ENCODE data around the gene POGLUT2.
A peak's percentile ranks its signal among the peaks of the same experiment; 100 is the strongest.
"Not testable (repeated sequence)": the region's sequence is repeated elsewhere in the genome, so short reads cannot be mapped to it uniquely, and the experiment has no call there.

The POGLUT2 gene

DNA sequence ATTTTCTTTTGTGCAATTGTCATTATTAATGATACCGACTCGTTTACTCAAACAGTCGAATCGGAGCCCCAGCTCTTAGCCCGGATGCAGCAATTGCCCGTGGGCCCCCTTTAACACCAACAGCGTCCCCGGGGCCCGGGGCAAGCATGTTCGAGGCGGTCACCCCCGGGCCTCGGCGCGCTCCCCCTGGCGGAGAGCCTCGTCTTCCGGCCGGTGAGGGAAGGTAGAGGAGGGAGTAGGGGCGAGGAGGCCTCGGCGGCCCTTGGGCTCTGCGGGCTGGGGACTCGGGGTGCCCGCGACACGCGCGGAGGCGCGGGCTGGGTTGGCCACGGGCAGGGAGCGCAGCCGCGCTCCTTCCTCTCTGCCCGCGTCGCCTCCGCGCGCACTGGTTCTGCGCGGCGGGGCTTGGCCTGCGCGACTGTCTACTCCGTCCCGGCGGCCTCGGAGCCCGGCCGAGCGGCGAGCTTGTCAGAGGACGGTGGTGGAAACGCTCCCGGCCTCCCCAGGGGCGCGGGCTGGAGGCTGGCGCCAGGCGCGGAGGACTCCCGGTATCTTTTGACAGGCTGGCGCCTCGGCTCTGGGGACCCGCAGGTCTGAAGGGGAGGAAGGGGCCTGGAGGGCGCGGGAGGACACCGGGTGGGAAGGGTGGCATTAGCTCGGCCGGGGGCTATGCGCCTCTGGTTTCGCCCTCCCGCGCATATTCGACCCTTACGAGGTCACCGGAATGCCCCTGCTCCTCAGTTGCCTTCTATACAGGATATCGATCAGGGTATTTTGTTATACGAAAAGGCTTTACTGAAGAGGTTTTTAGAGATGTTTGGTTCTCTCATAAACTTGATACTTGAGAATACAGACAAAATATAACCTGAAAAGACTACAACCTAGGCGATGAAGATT lies 1.6 kb upstream of the POGLUT2 start:
- peaks cover 18% of the 10 kb centered on the region for H3K27me3 ChIP-seq (ENCODE audit: control insufficient read depth, insufficient read depth, low read length)
- H3K36me3 ChIP-seq (ENCODE audit: control insufficient read depth, insufficient read depth, low read length), result no peaks in the 10 kb centered on the region
- no peaks in the 10 kb centered on the region for H3K9me3 ChIP-seq (ENCODE audit: control insufficient read depth, insufficient read depth, low read length)
- H3K9ac ChIP-seq (ENCODE audit: low read depth, low read length), result peak overlapping the region; percentile 41
- H3K4me1 ChIP-seq (ENCODE audit: control insufficient read depth, insufficient read depth, low read length), result no peaks in the 10 kb centered on the region
- peak overlapping the region; percentile 85 for H3K4me3 ChIP-seq (ENCODE audit: low read depth, low read length)

DNA sequence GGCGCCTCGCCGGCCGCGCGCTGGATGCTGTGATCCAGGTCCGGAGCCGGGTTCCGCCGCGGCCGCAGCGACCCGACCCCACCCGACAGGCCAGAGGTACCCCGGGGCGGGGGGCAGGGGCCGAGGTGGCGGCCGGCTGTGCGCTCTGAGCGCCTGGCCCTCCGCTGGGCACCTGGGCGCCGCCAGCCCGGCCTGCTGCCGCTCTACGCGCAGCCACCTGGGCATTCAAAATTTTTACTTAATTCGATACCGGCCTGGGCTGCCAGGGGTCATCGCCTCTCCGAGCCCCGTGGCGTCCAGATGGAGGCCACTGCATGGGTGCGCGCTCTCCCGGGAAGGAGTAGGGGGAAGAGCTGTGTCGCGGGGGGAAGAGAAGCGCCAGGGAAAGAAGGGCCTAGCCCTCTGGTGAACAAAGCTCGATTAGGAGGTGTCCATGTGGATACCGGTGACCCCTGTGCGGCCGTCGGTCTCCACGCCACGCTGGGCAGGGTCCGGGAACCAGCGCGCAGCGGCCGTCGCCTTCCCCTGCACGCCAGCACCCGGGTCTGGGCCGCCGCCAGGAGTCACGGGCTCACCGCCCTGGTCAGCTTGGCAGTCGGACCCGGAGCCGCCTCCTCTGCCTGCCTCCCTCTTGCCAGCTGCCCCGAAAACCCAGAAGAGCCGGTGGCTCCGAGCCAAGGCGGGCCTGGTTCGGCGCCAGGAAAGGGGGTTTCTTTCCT lies 809 bp upstream of the POGLUT2 start:
- peak overlapping the region; percentile 85 for H3K4me3 ChIP-seq (ENCODE audit: low read depth, low read length)
- H3K36me3 ChIP-seq (ENCODE audit: control insufficient read depth, insufficient read depth, low read length), result no peaks in the 10 kb centered on the region
- H3K27me3 ChIP-seq (ENCODE audit: control insufficient read depth, insufficient read depth, low read length), result peaks cover 18% of the 10 kb centered on the region
- H3K9me3 ChIP-seq (ENCODE audit: control insufficient read depth, insufficient read depth, low read length), result no peaks in the 10 kb centered on the region
- no peak overlapping the region for H3K9ac ChIP-seq (ENCODE audit: low read depth, low read length)
- peaks cover under 1% of the 10 kb centered on the region for H3K4me1 ChIP-seq (ENCODE audit: control insufficient read depth, insufficient read depth, low read length)

DNA sequence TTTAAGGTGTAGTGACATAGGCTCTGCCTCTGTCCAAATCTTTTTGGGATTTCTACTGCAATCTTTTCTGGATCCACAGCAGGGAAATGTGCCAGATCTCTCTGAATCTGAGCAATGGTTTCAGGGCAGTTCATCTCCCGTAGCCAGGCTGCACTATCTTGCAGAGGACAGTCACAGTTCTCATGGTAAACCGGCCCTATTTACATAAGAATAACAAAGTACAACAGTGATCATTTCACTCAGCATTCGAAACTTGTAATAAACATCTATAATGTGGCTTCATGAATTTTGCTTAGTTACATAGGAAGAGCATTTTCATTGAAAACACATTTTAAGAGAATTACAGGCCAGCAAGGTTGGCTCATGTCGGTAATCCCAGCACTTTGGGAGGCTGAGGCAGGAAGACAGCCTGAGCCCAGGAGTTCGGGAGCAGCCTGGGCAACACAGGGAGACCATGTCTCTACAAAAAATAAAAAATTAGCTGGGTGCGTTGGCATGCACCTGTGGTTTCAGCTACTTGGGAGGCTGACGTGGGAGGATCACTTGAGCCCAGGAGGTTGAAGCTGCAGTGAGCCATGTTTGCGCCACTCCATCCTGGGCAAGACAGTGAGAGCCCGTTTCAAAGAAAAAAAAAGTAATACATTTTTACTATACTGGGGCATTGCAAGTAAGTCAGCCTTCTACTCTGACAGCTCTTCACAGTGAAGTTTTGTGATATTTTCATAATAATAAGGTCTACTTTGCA lies 5.0 kb downstream of the POGLUT2 start:
- no peaks in the 10 kb centered on the region for H3K36me3 ChIP-seq (ENCODE audit: control insufficient read depth, insufficient read depth, low read length)
- no peak overlapping the region for H3K4me3 ChIP-seq (ENCODE audit: low read depth, low read length)
- no peaks in the 10 kb centered on the region for H3K9me3 ChIP-seq (ENCODE audit: control insufficient read depth, insufficient read depth, low read length)
- H3K27me3 ChIP-seq (ENCODE audit: control insufficient read depth, insufficient read depth, low read length), result peaks cover 9% of the 10 kb centered on the region
- no peak overlapping the region for H3K9ac ChIP-seq (ENCODE audit: low read depth, low read length)
- H3K4me1 ChIP-seq (ENCODE audit: control insufficient read depth, insufficient read depth, low read length), result peaks cover 8% of the 10 kb centered on the region

DNA sequence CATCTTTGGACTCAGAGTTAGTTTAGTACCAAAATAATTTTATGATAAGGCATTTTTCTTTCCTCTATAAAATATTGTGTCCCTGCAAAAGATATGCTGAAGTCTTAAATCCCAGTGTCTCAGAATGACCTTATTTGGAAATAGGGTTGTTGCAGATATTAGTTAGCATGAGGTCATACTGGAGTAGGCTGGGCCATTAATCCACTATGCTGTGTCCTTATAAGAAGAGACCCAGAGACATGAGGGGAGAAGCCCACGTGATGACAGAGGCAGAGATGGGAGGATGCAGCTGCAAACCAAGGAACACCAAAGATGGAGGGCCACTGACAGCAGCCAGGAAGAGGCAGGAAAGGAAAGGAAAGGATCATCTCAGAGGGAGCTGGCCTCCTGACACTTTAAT lies 6.4 kb downstream of the POGLUT2 start:
- H3K4me1 ChIP-seq (ENCODE audit: control insufficient read depth, insufficient read depth, low read length), result peaks cover 8% of the 10 kb centered on the region
- no peaks in the 10 kb centered on the region for H3K27me3 ChIP-seq (ENCODE audit: control insufficient read depth, insufficient read depth, low read length)
- no peaks in the 10 kb centered on the region for H3K36me3 ChIP-seq (ENCODE audit: control insufficient read depth, insufficient read depth, low read length)
- no peaks in the 10 kb centered on the region for H3K9me3 ChIP-seq (ENCODE audit: control insufficient read depth, insufficient read depth, low read length)
- H3K4me3 ChIP-seq (ENCODE audit: low read depth, low read length), result no peak overlapping the region
- H3K9ac ChIP-seq (ENCODE audit: low read depth, low read length), result no peak overlapping the region

DNA sequence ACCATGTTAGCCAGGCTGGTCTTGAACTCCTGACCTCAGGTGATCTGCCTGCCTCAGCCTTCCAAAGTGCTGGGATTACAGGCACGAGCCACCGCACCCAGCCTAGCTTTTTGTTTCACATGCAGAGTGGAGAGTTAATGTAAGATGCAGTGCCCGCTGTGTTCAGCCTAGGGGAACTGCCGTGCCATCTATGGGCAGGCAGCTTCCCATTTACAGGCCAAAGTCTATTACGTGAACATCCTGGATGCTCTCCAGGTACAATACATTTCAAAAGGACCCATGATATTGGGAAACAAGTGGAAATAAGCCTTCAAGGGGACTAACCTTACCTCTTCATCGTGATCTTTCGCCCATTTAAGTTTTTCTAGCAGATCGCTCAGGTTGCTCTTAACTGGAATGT lies 10.1 kb downstream of the POGLUT2 start:
- Histone ChIP-seq H3K27me3 (ENCODE audit: control insufficient read depth, insufficient read depth, low read length) (no peaks in the 10 kb centered on the region), H3K9ac (ENCODE audit: low read depth, low read length) (no peak overlapping the region), H3K4me1 (ENCODE audit: control insufficient read depth, insufficient read depth, low read length) (peaks cover 6% of the 10 kb centered on the region), H3K36me3 (ENCODE audit: control insufficient read depth, insufficient read depth, low read length) (no peaks in the 10 kb centered on the region), H3K4me3 (ENCODE audit: low read depth, low read length) (no peak overlapping the region), H3K9me3 (ENCODE audit: control insufficient read depth, insufficient read depth, low read length) (no peaks in the 10 kb centered on the region)

DNA sequence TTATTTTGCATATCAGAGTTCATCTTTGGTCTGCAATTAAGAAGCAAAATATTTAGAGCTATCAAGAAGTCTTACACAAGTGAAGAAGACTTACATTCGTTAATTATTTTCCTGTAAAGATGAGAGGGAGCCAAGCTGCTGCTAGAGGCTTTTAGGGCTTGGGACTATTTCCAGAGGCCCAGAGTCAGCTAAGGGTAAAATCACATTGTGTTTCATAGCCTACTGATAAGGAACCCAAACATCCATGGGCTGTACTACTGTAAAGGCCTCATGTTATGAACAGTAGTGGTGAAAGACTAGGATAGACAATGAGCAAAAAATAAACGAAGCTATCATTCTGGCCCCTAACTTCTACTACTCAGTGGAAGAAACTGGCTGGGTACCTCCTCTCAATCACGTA lies 14.3 kb downstream of the POGLUT2 start:
- peaks cover 6% of the 10 kb centered on the region for H3K9me3 ChIP-seq (ENCODE audit: control insufficient read depth, insufficient read depth, low read length)
- peaks cover 6% of the 10 kb centered on the region for H3K36me3 ChIP-seq (ENCODE audit: control insufficient read depth, insufficient read depth, low read length)
- no peak overlapping the region for H3K4me3 ChIP-seq (ENCODE audit: low read depth, low read length)
- no peaks in the 10 kb centered on the region for H3K4me1 ChIP-seq (ENCODE audit: control insufficient read depth, insufficient read depth, low read length)
- H3K27me3 ChIP-seq (ENCODE audit: control insufficient read depth, insufficient read depth, low read length), result no peaks in the 10 kb centered on the region
- H3K9ac ChIP-seq (ENCODE audit: low read depth, low read length), result no peak overlapping the region

DNA sequence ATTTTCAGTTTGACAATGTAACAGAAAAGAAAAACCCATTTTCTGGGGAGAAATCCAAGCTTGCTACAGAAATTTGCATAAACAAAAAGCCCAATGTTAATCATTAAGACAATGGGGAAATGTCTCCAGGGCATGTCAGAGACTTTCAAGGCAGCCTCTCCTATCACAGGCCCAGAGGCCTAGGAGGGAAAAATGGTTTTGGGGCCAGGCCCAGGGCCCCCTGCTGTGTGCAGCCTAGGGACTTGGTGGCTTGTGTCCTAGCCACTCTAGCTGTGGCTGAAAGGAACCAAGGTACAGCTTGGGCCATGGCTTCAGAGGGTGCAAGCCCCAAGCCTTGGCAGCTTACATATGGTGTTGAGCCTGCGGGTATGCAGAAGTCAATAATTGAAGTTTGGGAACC lies 17.2 kb downstream of the POGLUT2 start:
- Histone ChIP-seq H3K36me3 (ENCODE audit: control insufficient read depth, insufficient read depth, low read length) (peaks cover 6% of the 10 kb centered on the region), H3K9ac (ENCODE audit: low read depth, low read length) (no peak overlapping the region), H3K9me3 (ENCODE audit: control insufficient read depth, insufficient read depth, low read length) (peaks cover 6% of the 10 kb centered on the region), H3K27me3 (ENCODE audit: control insufficient read depth, insufficient read depth, low read length) (no peaks in the 10 kb centered on the region), H3K4me1 (ENCODE audit: control insufficient read depth, insufficient read depth, low read length) (no peaks in the 10 kb centered on the region), H3K4me3 (ENCODE audit: low read depth, low read length) (no peak overlapping the region)

DNA sequence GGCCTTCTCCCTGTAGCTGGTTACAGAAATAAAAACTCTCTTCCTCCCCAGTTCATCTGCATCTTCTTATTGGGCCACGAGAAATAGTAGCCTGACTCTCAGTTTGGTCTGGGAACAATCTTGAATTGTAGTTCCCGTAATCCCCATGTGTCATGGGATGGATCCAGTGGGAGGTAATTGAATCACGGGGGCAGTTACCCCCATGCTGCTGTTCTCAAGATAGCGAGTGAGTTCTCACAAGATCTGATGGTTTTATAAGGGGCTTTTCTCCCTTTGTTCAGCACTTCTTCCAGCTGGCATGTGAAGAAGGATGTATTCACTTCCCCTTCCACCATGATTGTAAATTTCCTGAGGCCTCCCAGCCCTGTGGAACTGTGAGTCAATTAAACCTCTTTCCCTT lies 18.1 kb downstream of the POGLUT2 start:
- H3K36me3 ChIP-seq (ENCODE audit: control insufficient read depth, insufficient read depth, low read length); H3K9me3 ChIP-seq (ENCODE audit: control insufficient read depth, insufficient read depth, low read length); H3K9ac ChIP-seq (ENCODE audit: low read depth, low read length); H3K4me3 ChIP-seq (ENCODE audit: low read depth, low read length); H3K27me3 ChIP-seq (ENCODE audit: control insufficient read depth, insufficient read depth, low read length); H3K4me1 ChIP-seq (ENCODE audit: control insufficient read depth, insufficient read depth, low read length): not testable (repeated sequence)

DNA sequence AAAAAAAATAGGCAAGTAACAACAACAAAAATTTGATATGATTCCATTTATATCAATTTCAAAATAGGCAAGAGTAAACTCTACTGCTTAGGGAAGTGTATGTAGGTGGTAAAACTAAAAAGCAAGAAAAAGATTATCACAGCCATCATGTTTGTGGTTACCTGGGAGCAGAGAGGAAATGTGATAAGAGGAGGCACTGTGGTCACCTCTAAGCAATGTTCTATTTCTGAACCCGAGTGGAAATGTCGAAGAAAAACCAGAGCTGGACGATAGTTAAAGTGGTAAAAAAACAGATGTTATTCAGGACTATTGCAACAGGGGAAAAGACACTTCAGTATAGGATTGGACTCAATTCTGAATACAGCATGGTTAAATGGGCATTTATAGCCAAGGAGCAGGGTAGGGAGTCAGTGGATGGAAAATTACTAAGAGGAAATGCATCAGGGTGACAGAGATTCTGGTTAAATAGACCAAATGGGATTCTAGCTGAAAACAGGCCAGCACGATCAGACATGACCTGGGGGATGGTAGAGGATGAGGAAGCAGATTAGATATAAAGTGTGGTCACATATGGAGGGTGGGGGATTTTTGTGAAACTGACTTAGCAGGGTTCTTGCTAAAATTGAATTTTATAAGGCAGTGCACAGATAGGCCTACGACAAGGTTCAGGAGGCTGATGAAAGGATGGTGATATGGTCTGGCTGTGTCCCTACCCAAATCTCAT lies 19.2 kb downstream of the POGLUT2 start:
- Histone ChIP-seq H3K36me3 (ENCODE audit: control insufficient read depth, insufficient read depth, low read length) (peaks cover 6% of the 10 kb centered on the region), H3K4me1 (ENCODE audit: control insufficient read depth, insufficient read depth, low read length) (no peaks in the 10 kb centered on the region), H3K9ac (ENCODE audit: low read depth, low read length) (no peak overlapping the region), H3K9me3 (ENCODE audit: control insufficient read depth, insufficient read depth, low read length) (peaks cover 6% of the 10 kb centered on the region), H3K4me3 (ENCODE audit: low read depth, low read length) (no peak overlapping the region), H3K27me3 (ENCODE audit: control insufficient read depth, insufficient read depth, low read length) (no peaks in the 10 kb centered on the region)

DNA sequence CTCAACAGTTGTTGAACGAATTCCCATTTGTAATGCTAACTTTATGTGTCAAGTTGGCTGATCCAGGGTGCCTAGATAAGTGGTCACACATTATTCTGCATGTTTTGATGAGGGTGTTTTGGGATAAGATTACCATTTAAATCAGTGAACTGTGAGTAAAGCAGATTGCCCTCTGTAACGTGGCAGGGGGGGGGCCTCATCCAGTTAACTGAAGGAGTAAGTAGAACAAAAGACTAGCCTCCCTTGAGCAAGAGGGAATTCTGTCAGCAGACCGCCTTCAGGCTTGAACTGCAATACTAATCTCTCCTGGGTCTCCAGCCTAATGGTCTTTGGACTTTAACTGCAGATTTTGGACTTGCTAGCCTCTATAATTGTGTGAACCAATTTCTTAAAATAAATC lies 21.0 kb downstream of the POGLUT2 start:
- peaks cover under 1% of the 10 kb centered on the region for H3K27me3 ChIP-seq (ENCODE audit: control insufficient read depth, insufficient read depth, low read length)
- no peak overlapping the region for H3K9ac ChIP-seq (ENCODE audit: low read depth, low read length)
- no peak overlapping the region for H3K4me3 ChIP-seq (ENCODE audit: low read depth, low read length)
- no peaks in the 10 kb centered on the region for H3K4me1 ChIP-seq (ENCODE audit: control insufficient read depth, insufficient read depth, low read length)
- peaks cover 6% of the 10 kb centered on the region for H3K9me3 ChIP-seq (ENCODE audit: control insufficient read depth, insufficient read depth, low read length)
- H3K36me3 ChIP-seq (ENCODE audit: control insufficient read depth, insufficient read depth, low read length), result peaks cover 6% of the 10 kb centered on the region

DNA sequence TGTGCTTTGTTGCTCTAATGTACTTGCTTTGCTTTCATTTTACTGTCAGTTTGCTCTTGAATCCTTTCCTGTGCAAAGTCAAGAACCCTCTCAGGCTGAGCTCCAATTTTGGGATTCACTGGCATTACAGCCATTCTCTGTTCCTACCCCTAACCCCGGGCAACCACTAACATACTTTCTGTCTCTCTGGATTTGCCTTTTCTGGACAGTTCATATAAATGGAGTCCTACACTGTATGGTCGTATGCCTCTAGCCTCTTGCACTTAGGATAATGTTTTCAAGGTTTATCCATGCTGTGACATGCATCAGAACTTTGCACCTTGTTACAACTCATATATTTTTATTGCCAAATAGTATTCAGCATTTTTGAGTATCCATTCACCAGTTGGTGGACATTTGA lies 22.5 kb downstream of the POGLUT2 start:
- no peaks in the 10 kb centered on the region for H3K4me1 ChIP-seq (ENCODE audit: control insufficient read depth, insufficient read depth, low read length)

More for the DNA sequence above, 22.5 kb downstream of the POGLUT2 start:
- H3K9me3 ChIP-seq (ENCODE audit: control insufficient read depth, insufficient read depth, low read length), result no peaks in the 10 kb centered on the region
- no peaks in the 10 kb centered on the region for H3K36me3 ChIP-seq (ENCODE audit: control insufficient read depth, insufficient read depth, low read length)
- peaks cover 6% of the 10 kb centered on the region for H3K27me3 ChIP-seq (ENCODE audit: control insufficient read depth, insufficient read depth, low read length)
- H3K9ac ChIP-seq (ENCODE audit: low read depth, low read length), result no peak overlapping the region
- no peak overlapping the region for H3K4me3 ChIP-seq (ENCODE audit: low read depth, low read length)

All from iPS-15b (cell line).